ENCODE measurements around the gene INCA1. TPM values are rescaled to one million over a fixed set of nuclear protein-coding genes. Genes with fewer than 3 reads are reported as not detected.

The INCA1 gene
- polyA plus RNA-seq, 1 donor from 2014 or later, result 0.38 TPM

DNA sequence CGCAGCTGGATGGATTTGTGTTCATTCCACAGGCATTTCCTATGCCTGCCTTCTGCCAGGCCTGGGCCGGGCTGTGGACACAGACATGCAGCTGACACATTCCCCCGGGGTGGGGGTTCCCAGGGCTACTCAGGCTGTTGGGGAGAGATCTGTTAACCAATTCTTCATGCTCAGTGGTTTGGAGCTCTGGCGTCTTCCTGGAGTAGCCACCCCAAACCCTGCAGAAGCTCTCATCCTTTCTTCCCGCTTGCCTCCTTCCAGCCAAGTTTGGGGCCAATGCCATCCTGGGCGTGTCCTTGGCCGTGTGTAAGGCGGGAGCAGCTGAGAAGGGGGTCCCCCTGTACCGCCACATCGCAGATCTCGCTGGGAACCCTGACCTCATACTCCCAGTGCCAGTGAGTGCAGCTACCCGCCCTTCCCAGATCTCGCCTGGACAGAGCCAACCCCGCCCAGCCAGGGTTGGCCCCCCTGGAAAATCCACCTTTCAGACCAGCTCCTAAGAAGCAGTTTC is 43.8 kb downstream of the INCA1 start:
- no peaks in the 10 kb centered on the region for H3K36me3 ChIP-seq (ENCODE audit: insufficient read depth, low read length)
- H4K20me1 ChIP-seq (ENCODE audit: insufficient read depth), result no peaks in the 10 kb centered on the region
- no peaks in the 10 kb centered on the region for H3F3A ChIP-seq (ENCODE audit: insufficient read depth, low read length, poor library complexity, severe bottlenecking)
- no peak overlapping the region for H3K27ac ChIP-seq (ENCODE audit: low read length)
- H3K79me2 ChIP-seq (replicated peaks; ENCODE audit: insufficient read depth, low read length), result no peaks in the 10 kb centered on the region
- H2AFZ ChIP-seq (ENCODE audit: low read depth, low read length), result no peak overlapping the region
- no peak overlapping the region for H3K4me3 ChIP-seq (ENCODE audit: low read length)
- TF ChIP-seq, protein P1, sequence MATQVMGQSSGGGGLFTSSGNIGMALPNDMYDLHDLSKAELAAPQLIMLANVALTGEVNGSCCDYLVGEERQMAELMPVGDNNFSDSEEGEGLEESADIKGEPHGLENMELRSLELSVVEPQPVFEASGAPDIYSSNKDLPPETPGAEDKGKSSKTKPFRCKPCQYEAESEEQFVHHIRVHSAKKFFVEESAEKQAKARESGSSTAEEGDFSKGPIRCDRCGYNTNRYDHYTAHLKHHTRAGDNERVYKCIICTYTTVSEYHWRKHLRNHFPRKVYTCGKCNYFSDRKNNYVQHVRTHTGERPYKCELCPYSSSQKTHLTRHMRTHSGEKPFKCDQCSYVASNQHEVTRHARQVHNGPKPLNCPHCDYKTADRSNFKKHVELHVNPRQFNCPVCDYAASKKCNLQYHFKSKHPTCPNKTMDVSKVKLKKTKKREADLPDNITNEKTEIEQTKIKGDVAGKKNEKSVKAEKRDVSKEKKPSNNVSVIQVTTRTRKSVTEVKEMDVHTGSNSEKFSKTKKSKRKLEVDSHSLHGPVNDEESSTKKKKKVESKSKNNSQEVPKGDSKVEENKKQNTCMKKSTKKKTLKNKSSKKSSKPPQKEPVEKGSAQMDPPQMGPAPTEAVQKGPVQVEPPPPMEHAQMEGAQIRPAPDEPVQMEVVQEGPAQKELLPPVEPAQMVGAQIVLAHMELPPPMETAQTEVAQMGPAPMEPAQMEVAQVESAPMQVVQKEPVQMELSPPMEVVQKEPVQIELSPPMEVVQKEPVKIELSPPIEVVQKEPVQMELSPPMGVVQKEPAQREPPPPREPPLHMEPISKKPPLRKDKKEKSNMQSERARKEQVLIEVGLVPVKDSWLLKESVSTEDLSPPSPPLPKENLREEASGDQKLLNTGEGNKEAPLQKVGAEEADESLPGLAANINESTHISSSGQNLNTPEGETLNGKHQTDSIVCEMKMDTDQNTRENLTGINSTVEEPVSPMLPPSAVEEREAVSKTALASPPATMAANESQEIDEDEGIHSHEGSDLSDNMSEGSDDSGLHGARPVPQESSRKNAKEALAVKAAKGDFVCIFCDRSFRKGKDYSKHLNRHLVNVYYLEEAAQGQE (IDR thresholded peaks at IDR 0.05; ENCODE audit: borderline replicate concordance), result no peak
- TF ChIP-seq TAF1 (IDR thresholded peaks at IDR 0.05; ENCODE audit: low read depth) (no peak), RAD21 (conservative IDR thresholded peaks at IDR 0.05) (no peak), MXI1 (conservative IDR thresholded peaks at IDR 0.05; ENCODE audit: poor library complexity, severe bottlenecking) (no peak), EZH2 (IDR thresholded peaks at IDR 0.05; ENCODE audit: borderline replicate concordance, insufficient read depth, low read length, poor library complexity, severe bottlenecking) (no peak), EP300 (conservative IDR thresholded peaks at IDR 0.05; ENCODE audit: poor library complexity, severe bottlenecking) (no peak), SMC3 (conservative IDR thresholded peaks at IDR 0.05; ENCODE audit: poor library complexity) (no peak), POLR2AphosphoS5 (IDR thresholded peaks at IDR 0.05) (no peak)
- TF ChIP-seq, protein P2, sequence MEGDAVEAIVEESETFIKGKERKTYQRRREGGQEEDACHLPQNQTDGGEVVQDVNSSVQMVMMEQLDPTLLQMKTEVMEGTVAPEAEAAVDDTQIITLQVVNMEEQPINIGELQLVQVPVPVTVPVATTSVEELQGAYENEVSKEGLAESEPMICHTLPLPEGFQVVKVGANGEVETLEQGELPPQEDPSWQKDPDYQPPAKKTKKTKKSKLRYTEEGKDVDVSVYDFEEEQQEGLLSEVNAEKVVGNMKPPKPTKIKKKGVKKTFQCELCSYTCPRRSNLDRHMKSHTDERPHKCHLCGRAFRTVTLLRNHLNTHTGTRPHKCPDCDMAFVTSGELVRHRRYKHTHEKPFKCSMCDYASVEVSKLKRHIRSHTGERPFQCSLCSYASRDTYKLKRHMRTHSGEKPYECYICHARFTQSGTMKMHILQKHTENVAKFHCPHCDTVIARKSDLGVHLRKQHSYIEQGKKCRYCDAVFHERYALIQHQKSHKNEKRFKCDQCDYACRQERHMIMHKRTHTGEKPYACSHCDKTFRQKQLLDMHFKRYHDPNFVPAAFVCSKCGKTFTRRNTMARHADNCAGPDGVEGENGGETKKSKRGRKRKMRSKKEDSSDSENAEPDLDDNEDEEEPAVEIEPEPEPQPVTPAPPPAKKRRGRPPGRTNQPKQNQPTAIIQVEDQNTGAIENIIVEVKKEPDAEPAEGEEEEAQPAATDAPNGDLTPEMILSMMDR (IDR thresholded peaks at IDR 0.05; ENCODE audit: poor library complexity, severe bottlenecking), result no peak
- no peak overlapping the region for H3K9ac ChIP-seq (ENCODE audit: low read length)
- no peak overlapping the region for H3K4me2 ChIP-seq (ENCODE audit: low read length)
- no peaks in the 10 kb centered on the region for H3K9me2 ChIP-seq (ENCODE audit: insufficient read depth, low read length)
- no peaks in the 10 kb centered on the region for H3K9me3 ChIP-seq (ENCODE audit: low read length)
- peaks cover 3% of the 10 kb centered on the region for H3K27me3 ChIP-seq (ENCODE audit: insufficient read depth, low read depth, low read length)

DNA sequence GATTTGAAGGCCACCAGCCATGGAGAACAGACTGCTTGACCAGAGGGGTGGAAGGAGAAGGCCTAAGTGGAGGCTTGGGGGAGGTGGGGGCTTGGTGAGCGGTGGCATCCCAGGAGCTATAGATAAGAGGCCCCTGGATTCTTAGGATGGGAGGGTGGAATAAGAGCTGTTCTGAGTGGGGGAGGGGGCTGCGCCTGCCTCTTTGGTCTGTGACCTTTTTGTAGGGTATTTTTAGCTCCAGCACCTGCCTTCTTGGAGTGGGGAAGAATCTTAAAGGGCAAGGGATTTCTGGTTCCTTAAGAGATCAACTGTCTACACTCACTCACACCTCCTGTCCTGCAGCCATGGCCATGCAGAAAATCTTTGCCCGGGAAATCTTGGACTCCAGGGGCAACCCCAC is 45.8 kb downstream of the INCA1 start:
- Histone ChIP-seq H3K27ac (ENCODE audit: low read length) (no peak overlapping the region), H3K79me2 (replicated peaks; ENCODE audit: insufficient read depth, low read length) (peaks cover 2% of the 10 kb centered on the region), H3K4me3 (ENCODE audit: low read length) (no peak overlapping the region), H3K9ac (ENCODE audit: low read length) (no peak overlapping the region), H3K36me3 (ENCODE audit: insufficient read depth, low read length) (no peaks in the 10 kb centered on the region), H3K9me3 (ENCODE audit: low read length) (no peaks in the 10 kb centered on the region), H3K9me2 (ENCODE audit: insufficient read depth, low read length) (no peaks in the 10 kb centered on the region), H4K20me1 (ENCODE audit: insufficient read depth) (no peaks in the 10 kb centered on the region), H3K27me3 (ENCODE audit: insufficient read depth, low read depth, low read length) (peaks cover 3% of the 10 kb centered on the region), H2AFZ (ENCODE audit: low read depth, low read length) (no peak overlapping the region), H3K4me2 (ENCODE audit: low read length) (no peak overlapping the region), H3F3A (ENCODE audit: insufficient read depth, low read length, poor library complexity, severe bottlenecking) (no peaks in the 10 kb centered on the region)
- TF ChIP-seq EP300 (conservative IDR thresholded peaks at IDR 0.05; ENCODE audit: poor library complexity, severe bottlenecking) (no peak), EZH2 (IDR thresholded peaks at IDR 0.05; ENCODE audit: borderline replicate concordance, insufficient read depth, low read length, poor library complexity, severe bottlenecking) (no peak), POLR2AphosphoS5 (IDR thresholded peaks at IDR 0.05) (no peak), TAF1 (IDR thresholded peaks at IDR 0.05; ENCODE audit: low read depth) (no peak), MXI1 (conservative IDR thresholded peaks at IDR 0.05; ENCODE audit: poor library complexity, severe bottlenecking) (no peak), SMC3 (conservative IDR thresholded peaks at IDR 0.05; ENCODE audit: poor library complexity) (no peak), RAD21 (conservative IDR thresholded peaks at IDR 0.05) (no peak)
- TF ChIP-seq, protein P2 (IDR thresholded peaks at IDR 0.05; ENCODE audit: poor library complexity, severe bottlenecking), result no peak
- TF ChIP-seq, protein P1 (IDR thresholded peaks at IDR 0.05; ENCODE audit: borderline replicate concordance), result no peak

All from neural cell (in vitro differentiated cells).